ENCODE results near the gene RXRG. TPM values are rescaled to one million over a fixed set of nuclear protein-coding genes. Genes with fewer than 3 reads are reported as not detected.

RXRG gene
- polyA plus RNA-seq, 1 donor (not counting 4 experiments of a cell fraction or from before 2014, with no cell fraction given) = not detected

GRCh38 chr1:165439330-165439729 lies 5.6 kb downstream of the RXRG start:
- dilution Hi-C loops (cut with MboI; ENCODE audit: extremely low pct_ligation_motif_present, low sequenced_read_pairs) = no loop called here
- Histone ChIP-seq H3K27me3 (ENCODE audit: control insufficient read depth, extremely low read depth, insufficient read depth, low read length) (peaks cover 50% of the 10 kb centered on the region), H3K4me2 (ENCODE audit: control insufficient read depth, extremely low read depth, insufficient read depth, low read depth, low read length) (no peak overlapping the region), H3K9me3 (ENCODE audit: control insufficient read depth, low read depth, low read length) (no peaks in the 10 kb centered on the region), H3K9ac (ENCODE audit: control insufficient read depth, extremely low read depth, insufficient read depth, low read length) (no peak overlapping the region), H3K9me1 (ENCODE audit: control insufficient read depth, extremely low read depth, insufficient read depth, low read length) (no peaks in the 10 kb centered on the region), H3K4me3 (ENCODE audit: control insufficient read depth in 2 of 3, extremely low read depth in 1 of 3, insufficient read depth in 2 of 3, low read depth in 1 of 3, low read length in 3 of 3) (no peak overlapping the region), H3K4me1 (ENCODE audit: control insufficient read depth, extremely low read depth, insufficient read depth, low read length) (no peaks in the 10 kb centered on the region), H3K36me3 (ENCODE audit: control insufficient read depth in 2 of 2, extremely low read depth in 1 of 2, insufficient read depth in 2 of 2, low read length in 2 of 2) (no peaks in the 10 kb centered on the region), H3K79me2 (ENCODE audit: control insufficient read depth, insufficient read depth, low read length) (no peaks in the 10 kb centered on the region), H3K27ac (ENCODE audit: control insufficient read depth, insufficient read depth, low read length) (no peak overlapping the region), H4K20me1 (ENCODE audit: control insufficient read depth, extremely low read depth, insufficient read depth, low read length) (no peaks in the 10 kb centered on the region), H2AFZ (ENCODE audit: control insufficient read depth, low read length) (no peak overlapping the region)
- FAIRE-seq (no peak), DNase-seq (ENCODE audit: low read depth, low spot score) (no peak)
- TF ChIP-seq EZH2 (IDR thresholded peaks at IDR 0.05; ENCODE audit: low read length) (no peak), CTCF (optimal IDR thresholded peaks at IDR 0.05 in 1 of 3, IDR thresholded peaks at IDR 0.05 in 1 of 3, conservative IDR thresholded peaks at IDR 0.05 in 1 of 3; ENCODE audit: extremely low read depth in 1 of 3, insufficient read depth in 2 of 3, low read length in 3 of 3) (no peak)

- no peak overlapping the region for H3K27ac ChIP-seq (ENCODE audit: control insufficient read depth, insufficient read depth, low read length)
- dilution Hi-C loops (cut with MboI; ENCODE audit: extremely low pct_ligation_motif_present, low sequenced_read_pairs) = no loop called here
- H2AFZ ChIP-seq (ENCODE audit: control insufficient read depth, low read length) = no peak overlapping the region
- H3K36me3 ChIP-seq (ENCODE audit: control insufficient read depth in 2 of 2, extremely low read depth in 1 of 2, insufficient read depth in 2 of 2, low read length in 2 of 2) = no peaks in the 10 kb centered on the region
- no peak overlapping the region for H3K4me2 ChIP-seq (ENCODE audit: control insufficient read depth, extremely low read depth, insufficient read depth, low read depth, low read length)
- peaks cover 35% of the 10 kb centered on the region for H3K27me3 ChIP-seq (ENCODE audit: control insufficient read depth, extremely low read depth, insufficient read depth, low read length)
- no peak for FAIRE-seq
- no peak for DNase-seq (ENCODE audit: low read depth, low spot score)
- no peaks in the 10 kb centered on the region for H3K79me2 ChIP-seq (ENCODE audit: control insufficient read depth, insufficient read depth, low read length)
- H3K9ac ChIP-seq (ENCODE audit: control insufficient read depth, extremely low read depth, insufficient read depth, low read length) = no peak overlapping the region
- no peak overlapping the region for H3K4me3 ChIP-seq (ENCODE audit: control insufficient read depth in 2 of 3, extremely low read depth in 1 of 3, insufficient read depth in 2 of 3, low read depth in 1 of 3, low read length in 3 of 3)
- no peak for TF ChIP-seq EZH2 (IDR thresholded peaks at IDR 0.05; ENCODE audit: low read length)
- TF ChIP-seq CTCF (optimal IDR thresholded peaks at IDR 0.05 in 1 of 3, IDR thresholded peaks at IDR 0.05 in 1 of 3, conservative IDR thresholded peaks at IDR 0.05 in 1 of 3; ENCODE audit: extremely low read depth in 1 of 3, insufficient read depth in 2 of 3, low read length in 3 of 3) = no peak
- no peaks in the 10 kb centered on the region for H3K9me3 ChIP-seq (ENCODE audit: control insufficient read depth, low read depth, low read length)
- H4K20me1 ChIP-seq (ENCODE audit: control insufficient read depth, extremely low read depth, insufficient read depth, low read length) = no peaks in the 10 kb centered on the region
- no peaks in the 10 kb centered on the region for H3K9me1 ChIP-seq (ENCODE audit: control insufficient read depth, extremely low read depth, insufficient read depth, low read length)
- no peaks in the 10 kb centered on the region for H3K4me1 ChIP-seq (ENCODE audit: control insufficient read depth, extremely low read depth, insufficient read depth, low read length)
These were observed 7.9 kb downstream of the RXRG start for GRCh38 chr1:165436994-165437393.
